M059J (cell line): ENCODE data around the gene NOP10. TPM values are rescaled to one million over a fixed set of nuclear protein-coding genes. Genes with fewer than 3 reads are reported as not detected.

ENCODE experiments used
- DNase-seq: peaks from one replicate; pipeline ENCODE4 v3.0.0-alpha.2; 2012; ENCODE audit warnings: low read depth
- total RNA-seq: library from RNA; depleted of rRNA; stranded (reverse); fragments of >200 nt; shearing (Covaris generic); gene quantifications from 2 replicates; pipeline ENCODE4 v1.2.3, GENCODE V29; 2014; rRNA removed

The NOP10 gene
- total RNA-seq, 1 experiment from 2014 or later: 319 TPM

DNA sequence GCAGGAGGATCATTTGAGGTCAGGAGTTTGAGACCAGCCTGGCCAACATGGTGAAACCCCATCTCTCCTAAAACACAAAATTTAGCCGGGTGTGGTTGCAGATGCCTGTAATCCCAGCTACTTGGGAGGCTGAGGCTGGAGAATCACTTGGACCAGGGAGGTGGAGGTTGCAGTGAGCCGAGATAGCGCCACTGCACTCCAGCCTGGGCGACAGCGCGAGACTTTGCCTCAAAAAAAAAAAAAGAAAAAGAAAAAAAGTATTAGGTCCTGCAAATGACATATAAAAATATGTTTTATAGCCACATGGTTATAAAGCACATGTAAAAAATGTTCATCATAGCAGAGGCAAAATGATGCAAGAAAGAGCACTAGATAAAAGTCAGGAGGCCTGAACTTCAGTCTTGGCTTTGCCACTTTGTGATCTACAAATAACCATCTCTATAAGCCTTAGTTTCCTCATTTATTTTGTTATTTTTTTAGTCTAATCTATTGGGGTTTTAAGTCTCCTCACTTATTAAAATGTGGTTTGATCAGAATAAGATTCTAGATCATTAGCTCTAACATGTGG lies 10.3 kb downstream of the NOP10 start:
- no peak for DNase-seq

- DNase-seq: no peak
Measured at GRCh38 chr15:34331809-34332208, 11.1 kb downstream of the NOP10 start.

DNA sequence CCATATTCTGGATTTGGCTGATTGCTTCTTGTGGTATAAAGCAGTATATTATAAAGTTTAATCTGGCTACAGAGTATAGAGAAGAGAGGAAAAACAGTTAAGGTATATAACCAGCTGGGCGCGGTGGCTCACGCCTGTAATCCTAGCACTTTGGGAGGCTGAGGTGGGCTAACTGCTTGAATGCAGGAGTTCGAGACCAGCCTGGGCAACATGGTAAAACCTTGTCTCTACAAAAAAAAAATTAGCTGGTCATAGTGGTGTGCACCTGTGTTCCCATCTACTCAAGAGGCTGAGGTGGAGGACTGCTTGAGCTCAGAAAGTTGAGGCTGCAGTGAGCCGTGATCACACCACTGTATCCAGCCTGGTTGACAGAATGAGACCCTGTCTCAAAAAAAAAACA lies 12.7 kb downstream of the NOP10 start:
- DNase-seq: no peak

DNA sequence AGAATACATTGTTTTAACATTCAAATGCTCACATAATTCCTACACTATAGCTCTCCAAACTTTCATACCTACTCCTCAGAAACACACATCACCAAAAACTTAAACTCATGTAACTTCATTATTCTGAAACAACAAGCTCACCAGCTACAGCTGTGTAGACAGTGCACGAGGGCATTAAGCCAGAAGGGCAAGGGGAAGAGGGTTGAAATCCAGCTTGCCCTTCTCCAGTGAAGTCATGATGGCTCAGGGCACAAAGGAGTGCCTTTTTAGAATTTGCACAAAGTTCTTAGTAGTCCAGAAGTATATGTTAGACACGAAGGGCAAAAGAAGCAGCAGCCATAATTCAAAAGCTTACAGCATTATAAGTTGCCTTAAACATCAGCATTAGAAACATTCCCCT lies 13.9 kb downstream of the NOP10 start:
- DNase-seq: no peak

DNA sequence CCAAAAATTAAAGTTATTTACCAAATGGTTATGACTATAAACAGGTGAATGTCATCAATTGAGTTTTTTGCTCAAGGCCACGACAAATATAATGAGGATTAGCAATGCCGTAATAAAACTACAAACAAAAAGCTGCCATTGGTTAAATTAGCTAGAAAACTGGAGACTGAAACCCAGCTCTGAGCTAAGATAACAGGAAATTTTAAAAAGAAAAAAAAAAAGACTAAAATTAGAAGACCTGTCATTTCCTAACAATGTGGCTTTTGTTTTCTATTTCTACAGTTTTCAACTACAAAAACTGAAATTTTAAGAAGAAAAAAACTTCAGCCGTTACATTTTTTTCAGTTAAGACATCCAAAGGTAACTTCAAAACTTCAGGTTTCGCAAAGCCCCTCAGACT lies 15.0 kb downstream of the NOP10 start:
- DNase-seq: no peak

DNA sequence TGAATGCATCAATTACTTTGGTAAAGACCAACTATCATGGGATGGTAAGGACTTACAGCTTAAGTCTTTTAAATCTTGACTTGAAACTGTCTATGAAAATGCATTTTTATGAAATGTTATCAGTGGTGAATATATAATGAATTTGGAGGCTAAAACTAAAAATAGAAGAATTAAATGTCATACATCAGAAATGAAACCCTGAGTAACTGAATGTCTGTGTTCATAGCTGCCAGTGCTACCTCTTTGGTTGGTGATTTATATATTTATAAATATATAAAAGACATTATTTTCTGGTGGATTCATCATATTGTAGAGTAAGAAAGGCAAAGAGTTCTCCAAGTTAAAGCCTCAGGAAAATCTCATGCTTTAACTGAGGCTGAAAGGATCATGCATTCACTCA lies 17.6 kb downstream of the NOP10 start:
- DNase-seq: no peak

GRCh38 chr15:34324933-34325332 lies 18.0 kb downstream of the NOP10 start:
- no peak for DNase-seq

- DNase-seq: no peak
Measured at GRCh38 chr15:34323217-34323616, 19.7 kb downstream of the NOP10 start.

- DNase-seq: peak; percentile 9
Measured at GRCh38 chr15:34318277-34319079, 24.5 kb downstream of the NOP10 start.

DNA sequence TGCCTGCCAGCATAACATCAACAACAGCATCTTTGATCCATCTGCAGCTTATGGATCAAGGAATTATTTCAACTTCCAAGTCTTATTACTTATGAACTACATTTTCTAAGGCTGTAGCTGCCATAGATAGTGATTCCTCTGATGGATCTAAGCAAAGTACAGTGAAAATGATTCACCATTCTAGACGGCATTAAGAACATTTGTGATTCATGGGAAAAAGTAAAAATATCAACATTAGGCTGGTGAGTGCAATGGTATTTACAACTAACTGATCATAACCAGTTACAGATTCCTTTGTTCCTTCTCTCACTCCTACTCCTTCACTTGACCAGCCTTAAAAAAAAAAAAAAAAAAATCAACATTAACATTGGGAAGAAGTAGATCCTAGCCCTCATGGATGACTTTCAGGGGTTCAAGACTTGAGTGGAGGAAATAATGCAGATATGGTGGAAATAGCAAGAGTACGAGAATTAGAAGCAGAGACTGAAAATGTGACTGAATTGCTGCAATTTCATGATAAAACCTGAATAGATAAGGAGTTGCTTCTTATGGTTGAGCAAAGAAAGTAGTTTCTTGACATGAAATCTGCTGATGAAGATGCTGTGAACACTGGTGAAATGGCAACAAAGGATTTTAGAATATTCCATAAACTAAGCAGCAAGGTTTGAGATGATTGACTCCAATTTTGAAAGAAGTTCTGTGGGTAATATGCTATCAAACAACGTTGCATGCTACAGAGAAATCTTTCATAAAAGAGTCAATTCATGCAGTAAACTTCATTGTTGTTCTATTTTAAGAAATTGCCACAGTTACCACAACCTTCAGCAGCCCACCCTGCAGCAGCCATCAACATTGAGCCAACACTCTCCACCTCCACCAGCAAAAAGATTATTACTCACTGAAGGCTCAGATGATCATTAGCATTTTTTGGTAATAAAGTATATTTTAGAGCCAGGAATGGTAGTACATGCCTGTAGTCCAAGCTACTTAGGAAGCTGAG lies 28.1 kb downstream of the NOP10 start:
- no peak for DNase-seq

GRCh38 chr15:34311563-34311962 lies 31.4 kb downstream of the NOP10 start:
- DNase-seq: no peak

- peak; percentile 25 for DNase-seq
Measured at GRCh38 chr15:34304613-34305012, 38.3 kb downstream of the NOP10 start.

DNA sequence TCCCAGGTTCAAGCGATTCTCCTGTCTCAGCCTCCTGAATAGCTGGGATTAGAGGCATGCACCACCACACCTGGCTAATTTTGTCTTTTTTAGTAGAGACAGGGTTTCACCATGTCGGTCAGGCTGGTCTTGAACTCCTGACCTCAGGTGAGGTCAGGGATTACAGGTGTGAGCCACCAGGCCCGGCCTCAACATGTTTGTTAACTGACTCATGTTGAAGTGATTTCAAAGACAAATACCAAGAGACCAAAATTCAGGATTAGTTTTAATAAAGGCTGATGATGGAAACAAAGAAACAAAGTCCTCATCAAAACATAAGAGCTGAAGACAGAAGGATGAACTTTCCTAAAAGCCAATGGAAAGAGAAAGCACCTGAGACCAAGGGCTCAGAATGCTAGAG lies 41.9 kb downstream of the NOP10 start:
- no peak for DNase-seq

GRCh38 chr15:34297059-34297458 lies 45.9 kb downstream of the NOP10 start:
- DNase-seq: peak; percentile 32

GRCh38 chr15:34292621-34293020 lies 50.3 kb downstream of the NOP10 start:
- no peak for DNase-seq

Other genes with a start within 250 kb of the NOP10 start
- 59.4 and 60.2 TPM in 2 replicates for gene EMC7, start 241.3 kb downstream of the NOP10 start, total RNA-seq
- gene PGBD4, start 241.1 kb downstream of the NOP10 start, total RNA-seq: 0.10 and 0.74 TPM in 2 replicates
- gene KATNBL1, start 133.0 kb downstream of the NOP10 start, total RNA-seq: 27.3 and 45.2 TPM in 2 replicates
- 170 and 252 TPM in 2 replicates for gene EMC4, start 118.1 kb downstream of the NOP10 start, total RNA-seq
- 3.0 and 6.6 TPM in 2 replicates for gene SLC12A6, start 5.4 kb downstream of the NOP10 start, total RNA-seq
- not detected in 2 replicates for gene NUTM1, start 179 bp upstream of the NOP10 start, total RNA-seq
- gene LPCAT4, start 24.1 kb upstream of the NOP10 start, total RNA-seq: 13.9 and 14.6 TPM in 2 replicates
- gene GOLGA8A, start 94.7 kb upstream of the NOP10 start, total RNA-seq: 2.0 and 3.1 TPM in 2 replicates
- gene GOLGA8B, start 240.5 kb upstream of the NOP10 start, total RNA-seq: 3.3 and 9.0 TPM in 2 replicates